ENCODE measurements around the gene RANBP1. TPM values are rescaled to one million over a fixed set of nuclear protein-coding genes. Genes with fewer than 3 reads are reported as not detected.

RANBP1 gene
- total and polyA plus RNA-seq, 9 of the 15 experiments (the other 6 are each of a cell fraction or from before 2014, with no cell fraction given), result 162 to 2,891 (median 1,289) TPM

GRCh38 chr22:20128902-20129746 lies 13.2 kb downstream of the RANBP1 start (continued):
- no peak for TF ChIP-seq XRCC4 (IDR thresholded peaks at IDR 0.05; ENCODE audit: extremely low read depth, insufficient read depth, insufficient read length)
- TF ChIP-seq ZNF318 (IDR thresholded peaks at IDR 0.05; ENCODE audit: borderline replicate concordance in 1 of 2, low read depth in 1 of 2), result no peak
- TF ChIP-seq CHD7 (IDR thresholded peaks at IDR 0.05; ENCODE audit: low read depth, low read length), result peak; percentile 88
- 0 out of 2 replicates have a peak, but pooled peaks have one; percentile 3 for TF ChIP-seq HOXB6 (CRISPR knock-in tag; IDR thresholded peaks at IDR 0.05; ENCODE audit: borderline replicate concordance)
- peak in 1 of 2 experiments; percentile 96; a peak in 2 of 4 replicates for TF ChIP-seq FOXA3 (CRISPR knock-in tag; conservative IDR thresholded peaks at IDR 0.05 in 1 of 2, IDR thresholded peaks at IDR 0.05 in 1 of 2)

Measured in K562 (cell line).